HFFc6 (cell line): ENCODE data around the gene ADH1A. TPM values are rescaled to one million over a fixed set of nuclear protein-coding genes. Genes with fewer than 3 reads are reported as not detected.
"Not testable (repeated sequence)": the region's sequence is repeated elsewhere in the genome, so short reads cannot be mapped to it uniquely, and the experiment has no call there.

Experiments
- DNase-seq: peaks from one replicate; pipeline ENCODE4 v3.0.0-alpha.2; 2018
- H3K27ac Mint-ChIP-seq: 2 replicates; pipeline ENCODE4 v1.8.0; 2020; ENCODE audit warnings: mild to moderate bottlenecking, mixed read lengths
- H3K27me3 Mint-ChIP-seq: 2 replicates; pipeline ENCODE4 v1.8.0; 2021; ENCODE audit warnings: mild to moderate bottlenecking, moderate library complexity, mixed read lengths; ENCODE audit not compliant: insufficient read depth
- H3K36me3 Mint-ChIP-seq: 2 replicates; pipeline ENCODE4 v1.8.0; 2021; ENCODE audit warnings: low read depth, mixed read lengths
- H3K4me1 Mint-ChIP-seq: 2 replicates; pipeline ENCODE4 v1.8.0; 2020; ENCODE audit warnings: low read depth, mixed read lengths
- H3K4me3 Mint-ChIP-seq: 2 replicates; pipeline ENCODE4 v1.8.0; 2020; ENCODE audit warnings: mild to moderate bottlenecking, moderate library complexity, mixed read lengths
- H3K9me3 Mint-ChIP-seq: 2 replicates; pipeline ENCODE4 v1.8.0; 2020; ENCODE audit warnings: mild to moderate bottlenecking, mixed read lengths
- CTCF ChIP-seq: fragments of 200-600 bp; sonication (generic); IDR thresholded peaks from 2 replicates; pipeline ENCODE4 v1.5.0; 2021; ENCODE audit warnings: antibody characterized with exemption, mild to moderate bottlenecking
- total RNA-seq, 6 experiments: library from RNA; stranded (reverse); fragmentation: NEBNext Ultra II Directional; extraction: Animal tissue kit (Norgen Biotek cat#: 25700); gene quantifications; 2 replicates in 1 of 6; 3 replicates in 5 of 6; pipeline ENCODE4 v1.2.3, GENCODE V29; 2021

ADH1A gene
- total RNA-seq, 6 experiments from 2014 or later, result not detected

DNA sequence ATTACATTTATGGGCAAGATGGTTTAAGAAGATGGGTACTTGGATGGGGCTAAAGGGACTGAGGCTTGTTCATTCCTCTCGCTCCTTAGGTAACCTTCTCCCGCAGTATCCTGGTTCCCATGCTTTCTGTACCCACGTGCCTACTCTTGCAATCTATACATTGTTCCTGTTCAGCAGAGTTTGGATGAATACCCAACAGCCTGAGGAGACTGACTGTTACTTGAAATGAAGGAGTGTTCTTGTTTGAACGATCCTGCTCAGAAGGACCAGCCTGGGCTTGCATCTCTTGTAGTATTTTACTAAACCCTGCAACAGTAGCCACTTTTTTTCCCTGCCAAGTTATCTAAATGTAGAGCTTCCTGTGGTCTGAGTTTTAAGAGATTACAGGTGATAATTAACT, 38.0 kb downstream of the ADH1A start:
- Mint-ChIP-seq H3K4me1 (no peaks in the 10 kb centered on the region), H3K36me3 (no peaks in the 10 kb centered on the region), H3K9me3 (peaks cover 7% of the 10 kb centered on the region), H3K27me3 (no peaks in the 10 kb centered on the region; the same call in 1 of the 2 replicates), H3K4me3 (no peak overlapping the region), H3K27ac (no peak overlapping the region)
- DNase-seq, result no peak
- no peak for TF ChIP-seq CTCF

DNA sequence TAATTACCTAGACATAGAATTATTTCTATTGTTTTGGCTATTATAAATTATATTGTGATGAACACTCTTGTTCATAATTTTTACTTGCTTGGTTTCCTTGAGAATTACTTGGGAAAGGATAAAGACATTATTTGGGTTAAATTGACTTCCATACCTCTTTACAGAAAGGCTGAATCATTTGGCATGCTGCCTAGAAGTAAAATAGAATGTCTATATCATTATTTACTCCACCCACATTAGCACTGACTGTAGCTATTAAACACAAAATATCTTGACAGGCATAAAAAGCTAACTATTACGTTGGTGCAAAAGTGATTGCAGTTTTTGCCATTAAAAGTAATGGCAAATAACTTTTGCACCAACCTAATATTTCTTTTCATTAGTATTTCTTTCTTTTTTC, 42.1 kb downstream of the ADH1A start:
- H3K9me3 Mint-ChIP-seq, result peaks cover 20% of the 10 kb centered on the region; the same call in 1 of the 2 replicates
- DNase-seq, result no peak
- no peaks in the 10 kb centered on the region for H3K36me3 Mint-ChIP-seq

GRCh38 chr4:99235955-99236354, 54.8 kb downstream of the ADH1A start:
- Mint-ChIP-seq H3K9me3 (no peaks in the 10 kb centered on the region; the same call in 1 of the 2 replicates), H3K27me3 (no peaks in the 10 kb centered on the region), H3K36me3 (no peaks in the 10 kb centered on the region), H3K27ac (no peak overlapping the region), H3K4me3 (no peak overlapping the region), H3K4me1 (no peaks in the 10 kb centered on the region)
- DNase-seq, result no peak
- TF ChIP-seq CTCF, result no peak

More for the DNA sequence above, 42.1 kb downstream of the ADH1A start:
- no peaks in the 10 kb centered on the region for H3K4me1 Mint-ChIP-seq
- TF ChIP-seq CTCF, result no peak
- no peaks in the 10 kb centered on the region; the same call in 1 of the 2 replicates for H3K27me3 Mint-ChIP-seq
- H3K4me3 Mint-ChIP-seq, result no peak overlapping the region
- H3K27ac Mint-ChIP-seq, result no peak overlapping the region

DNA sequence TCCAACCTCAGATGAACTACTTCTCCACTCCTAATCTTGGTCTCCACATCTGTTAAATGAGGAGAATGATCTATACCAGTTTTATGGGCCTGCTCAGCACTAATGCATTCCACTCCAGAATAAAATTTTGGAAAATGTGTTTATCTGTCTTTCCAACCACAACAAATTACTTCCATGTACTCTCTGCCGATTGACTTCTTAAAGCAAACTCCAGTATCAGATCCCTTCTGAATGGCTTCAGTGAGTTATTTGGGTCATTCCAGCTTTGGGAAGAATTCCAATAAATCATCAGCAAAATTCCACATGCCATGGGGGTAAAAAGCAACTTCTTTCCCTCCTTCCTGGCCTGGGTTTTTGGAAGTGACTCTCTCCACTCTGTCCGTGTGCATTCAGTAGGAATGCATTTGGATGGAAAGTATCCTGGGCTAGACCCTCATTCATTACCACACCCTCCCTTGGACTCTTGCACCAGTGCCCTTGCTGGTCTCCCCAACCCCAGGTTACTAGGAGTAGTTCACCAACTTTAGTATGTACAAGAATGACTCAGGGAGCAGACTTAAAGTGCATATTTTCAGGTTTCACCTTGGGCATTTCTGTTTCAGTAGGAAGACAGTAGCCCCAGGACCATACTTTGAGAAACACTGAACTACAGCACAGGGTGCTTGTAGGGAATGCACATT, 56.3 kb downstream of the ADH1A start:
- no peak for DNase-seq
- Mint-ChIP-seq H3K9me3 (no peaks in the 10 kb centered on the region; the same call in 1 of the 2 replicates), H3K27me3 (no peaks in the 10 kb centered on the region; the same call in 1 of the 2 replicates), H3K4me3 (no peak overlapping the region), H3K36me3 (no peaks in the 10 kb centered on the region), H3K27ac (no peak overlapping the region), H3K4me1 (no peaks in the 10 kb centered on the region)
- no peak for TF ChIP-seq CTCF

DNA sequence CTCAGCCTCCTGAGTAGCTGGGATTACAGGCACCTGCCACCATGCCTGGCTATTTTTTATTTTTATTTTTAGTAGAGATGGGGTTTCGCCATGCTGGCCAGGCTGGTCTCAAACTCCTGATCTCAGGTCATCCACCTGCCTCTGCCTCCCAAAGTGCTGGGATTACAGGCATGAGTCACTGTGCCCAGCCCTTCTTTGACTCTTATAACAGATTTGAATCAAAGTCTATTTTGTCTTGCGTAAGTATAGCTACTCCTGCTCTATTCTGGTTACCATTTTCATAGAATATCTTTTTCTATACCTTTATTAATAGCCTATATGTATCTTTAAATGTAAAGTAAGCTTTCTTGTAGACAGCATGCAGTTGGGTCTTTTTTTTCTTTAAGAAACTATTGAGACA, 57.4 kb downstream of the ADH1A start:
- not testable (repeated sequence) for H3K9me3 Mint-ChIP-seq, H3K4me3 Mint-ChIP-seq, H3K4me1 Mint-ChIP-seq, H3K27me3 Mint-ChIP-seq, H3K27ac Mint-ChIP-seq, H3K36me3 Mint-ChIP-seq, DNase-seq

DNA sequence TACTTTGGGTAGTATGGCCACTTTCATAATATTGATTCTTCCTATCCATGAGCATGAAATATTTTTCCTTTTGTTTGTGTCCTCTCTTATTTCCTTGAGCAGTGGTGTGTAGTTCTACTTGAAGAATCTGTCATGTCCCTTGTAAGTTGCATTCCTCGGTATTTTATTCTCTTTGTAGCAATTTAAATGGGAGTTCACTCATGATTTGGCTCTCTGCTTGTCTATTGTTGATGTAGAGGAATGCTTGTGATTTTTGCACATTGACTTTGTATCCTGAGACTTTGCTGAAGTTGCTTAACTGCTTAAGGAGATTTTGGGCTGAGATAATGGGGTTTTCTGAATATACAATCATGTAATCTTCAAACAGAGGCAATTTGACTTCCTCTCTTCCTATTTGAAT, 62.1 kb downstream of the ADH1A start:
- DNase-seq, result not testable (repeated sequence)

DNA sequence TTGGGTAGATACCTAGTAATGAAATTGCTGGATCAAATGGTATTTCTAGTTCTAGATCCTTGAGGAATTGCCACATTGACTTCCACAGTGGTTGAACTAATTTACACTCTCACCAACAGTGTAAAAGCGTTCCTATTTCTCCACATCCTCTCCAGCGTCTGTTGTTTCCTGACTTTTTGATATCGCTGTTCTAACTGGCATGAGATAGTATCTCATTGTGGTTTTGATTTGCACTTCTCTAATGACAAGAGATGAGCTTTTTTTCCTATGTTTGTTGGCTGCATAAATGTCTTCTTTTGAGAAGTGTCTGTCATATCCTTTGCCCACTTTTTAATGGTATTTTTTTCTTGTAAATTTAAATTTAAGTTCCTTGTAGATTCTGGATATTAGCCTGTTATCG, 63.1 kb downstream of the ADH1A start:
- not testable (repeated sequence) for H3K4me3 Mint-ChIP-seq, H3K36me3 Mint-ChIP-seq, H3K9me3 Mint-ChIP-seq, H3K27me3 Mint-ChIP-seq, DNase-seq, H3K4me1 Mint-ChIP-seq, H3K27ac Mint-ChIP-seq

More for the DNA sequence above, 62.1 kb downstream of the ADH1A start:
- H3K4me3 Mint-ChIP-seq, H3K9me3 Mint-ChIP-seq, H3K4me1 Mint-ChIP-seq, H3K27ac Mint-ChIP-seq, H3K27me3 Mint-ChIP-seq, H3K36me3 Mint-ChIP-seq: not testable (repeated sequence)

Other genes starting within 250 kb of the ADH1A start
- gene ADH5, start 202.2 kb downstream of the ADH1A start, total RNA-seq, result 100 to 1,000 TPM; 193 to 211 (median 205) TPM
- gene ADH4, start 146.7 kb downstream of the ADH1A start, total RNA-seq, result not detected
- gene ADH6, start 71.7 kb downstream of the ADH1A start, total RNA-seq, result not detected
- gene ADH1B, start 30.4 kb upstream of the ADH1A start, total RNA-seq, result not detected
- not detected for gene ADH1C, start 61.8 kb upstream of the ADH1A start, total RNA-seq
- not detected for gene ADH7, start 144.4 kb upstream of the ADH1A start, total RNA-seq
- gene C4orf17, start 220.0 kb upstream of the ADH1A start, total RNA-seq, result not detected